Natural killer cell (primary cell): ENCODE data around the gene BUD23. TPM values are rescaled to one million over a fixed set of nuclear protein-coding genes. Genes with fewer than 3 reads are reported as not detected.

ENCODE experiments used
- ATAC-seq, 3 donors: fragments of 150-1000 bp in 2 of 3; fragments of 200-7000 bp in 1 of 3; cut with Tn5 transposase; 1 replicate in 1 of 3; 2 replicates in 2 of 3; pipeline ENCODE4 v1.10.0; 2021; ENCODE audit warnings: mild to moderate bottlenecking in 2 of 3, moderate library complexity in 2 of 3
- DNase-seq, 2 donors: peaks; one replicate each; pipeline versions ENCODE4 v3.0.0 to v3.0.0-alpha.2; 2013 to 2021; ENCODE audit warnings: mixed read lengths in 1 of 2
- H3K27ac ChIP-seq: one replicate; pipeline ENCODE4 v1.5.1; 2013; ENCODE audit warnings: mild to moderate bottlenecking, low read length
- H3K27me3 ChIP-seq: one replicate; pipeline ENCODE4 v1.6.1; 2013; ENCODE audit warnings: low read length; ENCODE audit not compliant: control insufficient read depth, insufficient read depth
- H3K36me3 ChIP-seq: one replicate; pipeline ENCODE4 v1.6.1; 2013; ENCODE audit warnings: low read length; ENCODE audit not compliant: control insufficient read depth, insufficient read depth
- H3K4me1 ChIP-seq: one replicate; pipeline ENCODE4 v1.6.1; 2013; ENCODE audit warnings: low read length; ENCODE audit not compliant: control insufficient read depth, insufficient read depth
- H3K4me3 ChIP-seq: one replicate; pipeline ENCODE4 v1.5.1; 2013; ENCODE audit warnings: low read length
- H3K9me3 ChIP-seq: one replicate; pipeline ENCODE4 v1.6.1; 2013; ENCODE audit warnings: low read length; ENCODE audit not compliant: control insufficient read depth, insufficient read depth
- H3K27ac Mint-ChIP-seq, 2 donors: one replicate each; pipeline ENCODE4 v1.8.0; 2022; ENCODE audit warnings: mild to moderate bottlenecking in 2 of 2, mixed read lengths in 2 of 2, moderate library complexity in 1 of 2
- H3K27me3 Mint-ChIP-seq, 2 donors: one replicate each; pipeline ENCODE4 v1.8.0; 2022; ENCODE audit warnings: low read depth in 2 of 2, mixed read lengths in 2 of 2
- H3K36me3 Mint-ChIP-seq: one replicate; pipeline ENCODE4 v1.8.0; 2022; ENCODE audit warnings: mixed read lengths
- H3K4me1 Mint-ChIP-seq, 2 donors: one replicate each; pipeline ENCODE4 v1.8.0; 2022; ENCODE audit warnings: mixed read lengths in 2 of 2
- H3K4me3 Mint-ChIP-seq: one replicate; pipeline ENCODE4 v1.8.0; 2022; ENCODE audit warnings: mild to moderate bottlenecking, moderate library complexity, mixed read lengths
- H3K9me3 Mint-ChIP-seq, 2 donors: one replicate each; pipeline ENCODE4 v1.8.0; 2022; ENCODE audit warnings: mixed read lengths in 2 of 2
- CTCF ChIP-seq: fragments of 200-600 bp; IDR thresholded peaks from one replicate; pipeline ENCODE4 v1.8.0; 2022; ENCODE audit warnings: antibody characterized with exemption
- WGBS: methylation state at CpG from one replicate; pipeline ENCODE4 v1.1.7; 2013; ENCODE audit warnings: missing lambda C conversion rate; ENCODE audit not compliant: insufficient coverage; 5-methylcytosine and 5-hydroxymethylcytosine counted together
- intact Hi-C: fragments of 100-400 bp; cut with micrococcal nuclease; formaldehyde crosslinking; loops from one replicate; pipeline ENCODE4 v1.14.2; 2022
- total RNA-seq, 4 donors: library from RNA; stranded (reverse); fragments of 120-200 nt in 1 of 4; gene quantifications; one replicate each; pipeline versions ENCODE4 v1.2.3 to v1.2.4, GENCODE V29; 2013 to 2022

The BUD23 gene
- total RNA-seq, 3 donors from 2014 or later (not counting 1 experiment from before 2014, with no cell fraction given): 93.1 to 101 (median 94.2) TPM

DNA sequence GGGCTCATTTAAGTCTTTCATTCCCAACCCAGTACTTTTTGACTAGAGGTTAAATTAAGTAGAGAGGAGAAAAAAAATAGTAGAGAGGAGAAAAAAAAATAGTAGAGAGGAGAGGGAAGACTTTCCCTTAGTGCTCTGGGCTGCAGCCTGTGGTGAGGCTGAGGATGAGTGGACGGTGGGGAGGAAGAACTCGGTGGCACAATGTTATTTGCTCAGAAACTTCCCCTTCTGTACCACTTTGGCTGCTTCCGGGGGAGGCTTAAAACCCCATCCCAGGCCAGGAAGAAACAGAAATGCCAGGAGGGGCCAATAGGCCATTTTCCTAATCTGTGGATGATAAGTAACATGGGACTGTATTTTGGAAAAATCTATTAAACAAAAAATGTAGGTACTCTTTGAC, 44.5 kb upstream of the BUD23 start:
- H3K4me3 Mint-ChIP-seq: no peak overlapping the region
- H3K9me3 ChIP-seq: no peaks in the 10 kb centered on the region
- intact Hi-C loops: no loop called here
- no peak overlapping the region for H3K27ac Mint-ChIP-seq
- H3K27ac ChIP-seq: no peak overlapping the region
- H3K36me3 ChIP-seq: no peaks in the 10 kb centered on the region
- peaks cover 3% of the 10 kb centered on the region for H3K27me3 ChIP-seq
- no peak for TF ChIP-seq CTCF
- H3K27me3 Mint-ChIP-seq: peaks cover 10 to 13% of the 10 kb centered on the region in 2 donors
- H3K36me3 Mint-ChIP-seq: no peaks in the 10 kb centered on the region
- no peak overlapping the region for H3K4me3 ChIP-seq
- no peaks in the 10 kb centered on the region for H3K9me3 Mint-ChIP-seq
- WGBS: 8% methylated on average over 2 of the region's 3 CpGs
- H3K4me1 Mint-ChIP-seq: no peaks in the 10 kb centered on the region
- no peak for ATAC-seq
- DNase-seq: no peak
- no peaks in the 10 kb centered on the region for H3K4me1 ChIP-seq

- Histone ChIP-seq H3K9me3 (no peaks in the 10 kb centered on the region), H3K4me1 (no peaks in the 10 kb centered on the region), H3K27me3 (peaks cover 9% of the 10 kb centered on the region), H3K36me3 (no peaks in the 10 kb centered on the region), H3K27ac (no peak overlapping the region), H3K4me3 (no peak overlapping the region)
- DNase-seq: no peak
- no peak overlapping the region for H3K27ac Mint-ChIP-seq
- WGBS: 76% methylated on average over 2 of the region's 2 CpGs
- intact Hi-C loops: no loop called here
- no peak for ATAC-seq
- no peaks in the 10 kb centered on the region for H3K4me1 Mint-ChIP-seq
- no peak overlapping the region for H3K4me3 Mint-ChIP-seq
- TF ChIP-seq CTCF: no peak
- no peaks in the 10 kb centered on the region for H3K36me3 Mint-ChIP-seq
- peaks cover 12 to 16% of the 10 kb centered on the region in 2 donors for H3K27me3 Mint-ChIP-seq
- H3K9me3 Mint-ChIP-seq: no peaks in the 10 kb centered on the region
Measured at GRCh38 chr7:73642834-73643233, 40.6 kb upstream of the BUD23 start.

GRCh38 chr7:73644688-73645286, 38.6 kb upstream of the BUD23 start:
- TF ChIP-seq CTCF: no peak
- no peaks in the 10 kb centered on the region for H3K36me3 Mint-ChIP-seq
- Histone ChIP-seq H3K4me1 (peaks cover 5% of the 10 kb centered on the region), H3K4me3 (no peak overlapping the region), H3K36me3 (no peaks in the 10 kb centered on the region), H3K27ac (no peak overlapping the region), H3K9me3 (no peaks in the 10 kb centered on the region), H3K27me3 (peaks cover 18% of the 10 kb centered on the region)
- H3K4me1 Mint-ChIP-seq: peaks cover 0 to 16% of the 10 kb centered on the region in 2 donors
- ATAC-seq: no peak
- no peaks in the 10 kb centered on the region for H3K9me3 Mint-ChIP-seq
- H3K27ac Mint-ChIP-seq: no peak overlapping the region
- H3K4me3 Mint-ChIP-seq: no peak overlapping the region
- intact Hi-C loops: no loop called here
- no peak for DNase-seq
- WGBS: 73% methylated on average over 5 of the region's 5 CpGs
- peaks cover 29 to 34% of the 10 kb centered on the region in 2 donors for H3K27me3 Mint-ChIP-seq

- peaks cover 24% of the 10 kb centered on the region for H3K27me3 ChIP-seq
- Mint-ChIP-seq H3K36me3 (no peaks in the 10 kb centered on the region), H3K27ac (no peak overlapping the region), H3K27me3 (peaks cover 34 to 39% of the 10 kb centered on the region in 2 donors), H3K4me1 (peaks cover 0 to 16% of the 10 kb centered on the region in 2 donors), H3K4me3 (no peak overlapping the region), H3K9me3 (no peaks in the 10 kb centered on the region)
- no peaks in the 10 kb centered on the region for H3K9me3 ChIP-seq
- ATAC-seq (no peak), DNase-seq (no peak)
- no peaks in the 10 kb centered on the region for H3K36me3 ChIP-seq
- intact Hi-C loops: no loop called here
- H3K27ac ChIP-seq: no peak overlapping the region
- peaks cover 5% of the 10 kb centered on the region for H3K4me1 ChIP-seq
- WGBS: 33% methylated on average over 4 of the region's 4 CpGs
- no peak for TF ChIP-seq CTCF
- no peak overlapping the region for H3K4me3 ChIP-seq
Measured at GRCh38 chr7:73645643-73646174, 37.7 kb upstream of the BUD23 start.
